K562 (cell line): ENCODE results near the gene CHKB. TPM values are rescaled to one million over a fixed set of nuclear protein-coding genes. Genes with fewer than 3 reads are reported as not detected.

Experiments
- ATAC-seq: fragments of 200-7000 bp; cut with Tn5 transposase; 3 replicates; pipeline ENCODE4 v1.9.1; 2020; ENCODE audit warnings: moderate library complexity
- BruUV-seq: library from RNA; stranded (reverse); fragments of 400-500 nt; replicated peaks from 2 replicates; lab custom pipeline; 2021; lab: Mats Ljungman, UMichigan
- CTCF ChIA-PET: fragments of 300-600 bp; formaldehyde crosslinking; extraction: SDS; loops from one replicate; lab custom pipeline; 2021; ENCODE audit warnings: low intra/inter-chr PET ratio; lab: Yijun Ruan, JAX
- POLR2A ChIA-PET: fragments of 300-600, 350-650 bp; sonication (Branson Sonifier 250); formaldehyde crosslinking; extraction: SDS; loops from one replicate; lab custom pipeline; 2021; ENCODE audit warnings: antibody characterized with exemption, inconsistent platforms; lab: Yijun Ruan, JAX
- DNase-seq, 4 experiments: peaks; one replicate each; pipeline versions ENCODE4 v3.0.0 to v3.0.0-alpha.2; 2011 to 2018; ENCODE audit warnings: low spot score in 3 of 4, mixed read lengths in 3 of 4; ENCODE audit errors: extremely low read depth in 1 of 4
- FAIRE-seq: peaks from 2 replicates; lab custom pipeline; 2011; peaks lifted over from hg19 to GRCh38; lab: Jason Lieb, UNC
- H2AFZ ChIP-seq: 2 replicates; pipeline ENCODE4 v1.6.0; 2011; ENCODE audit warnings: low read depth, low read length, control low read depth, inconsistent platforms
- H3K27ac ChIP-seq: fragments of 200-600 bp; 3 replicates; pipeline ENCODE4 v1.8.0; 2011; ENCODE audit warnings: low read depth, mild to moderate bottlenecking, control low read depth, inconsistent platforms, low read length, moderate library complexity, mixed read lengths; ENCODE audit errors: extremely low read depth
- H3K27me3 ChIP-seq, 2 experiments: fragments of 300-600 bp in 1 of 2; 2 replicates in 1 of 2; 3 replicates in 1 of 2; pipeline versions ENCODE4 v1.6.0 to v1.8.0; 2011; ENCODE audit warnings: inconsistent platforms in 2 of 2, low read length in 2 of 2, mild to moderate bottlenecking in 1 of 2, mixed read lengths in 1 of 2, moderate library complexity in 1 of 2; ENCODE audit not compliant: control insufficient read depth in 2 of 2, insufficient read depth in 2 of 2
- H3K36me3 ChIP-seq: fragments of 300-600 bp; 3 replicates; pipeline ENCODE4 v1.8.0; 2011; ENCODE audit warnings: mild to moderate bottlenecking, low read length, inconsistent platforms; ENCODE audit not compliant: control insufficient read depth, insufficient read depth
- H3K4me1 ChIP-seq, 2 experiments: fragments of 200-600 bp in 1 of 2; replicated peaks in 1 of 2; 2 replicates in 1 of 2; 3 replicates in 1 of 2; pipeline versions ENCODE4 v1.5.1 to v1.8.0; 2011; ENCODE audit warnings: inconsistent platforms in 2 of 2, low read length in 2 of 2, mild to moderate bottlenecking in 1 of 2, mixed read lengths in 1 of 2, moderate library complexity in 1 of 2; ENCODE audit not compliant: control insufficient read depth in 2 of 2, insufficient read depth in 2 of 2
- H3K4me2 ChIP-seq: 2 replicates; pipeline ENCODE4 v1.6.1; 2011; ENCODE audit warnings: low read length, control low read depth, inconsistent platforms, mixed read lengths; ENCODE audit not compliant: insufficient read depth
- H3K4me3 ChIP-seq: fragments of 200-600 bp; sonication (generic), shearing (Covaris generic); 2 replicates; pipeline ENCODE4 v1.5.1; 2016; ENCODE audit warnings: control low read depth, inconsistent platforms
- H3K79me2 ChIP-seq: fragments of 200-600 bp; 3 replicates; pipeline ENCODE4 v1.8.0; 2011; ENCODE audit warnings: low read length, inconsistent platforms; ENCODE audit not compliant: control insufficient read depth, insufficient read depth
- H3K9ac ChIP-seq, 2 experiments: 2 replicates each; pipeline versions ENCODE4 v1.6.0 to v1.6.1; 2011; ENCODE audit warnings: low read depth in 2 of 2, low read length in 2 of 2, control low read depth in 1 of 2, inconsistent platforms in 1 of 2, mild to moderate bottlenecking in 1 of 2, mixed read lengths in 1 of 2; ENCODE audit not compliant: insufficient read depth in 1 of 2
- H3K9me1 ChIP-seq: one replicate; pipeline ENCODE4 v1.6.0; 2011; ENCODE audit warnings: inconsistent platforms, mild to moderate bottlenecking, low read length, moderate library complexity; ENCODE audit not compliant: control insufficient read depth, insufficient read depth
- H3K9me3 ChIP-seq: replicated peaks from 2 replicates; pipeline ENCODE4 v1.5.1; 2011; ENCODE audit warnings: low read depth, low read length, inconsistent platforms; ENCODE audit not compliant: control insufficient read depth, insufficient read depth
- H4K20me1 ChIP-seq: replicated peaks from 2 replicates; pipeline ENCODE4 v1.6.1; 2011; ENCODE audit warnings: low read length, inconsistent platforms, mixed read lengths; ENCODE audit not compliant: control insufficient read depth, insufficient read depth
- CXXC5 ChIP-seq: fragments of 250-450 bp; sonication (Bioruptor Pico); IDR thresholded peaks from 2 replicates; pipeline ENCODE4 v1.8.0; 2022; ENCODE audit warnings: inconsistent platforms, mild to moderate bottlenecking, moderate library complexity
- L3MBTL2 ChIP-seq: fragments of 450-650 bp; IDR thresholded peaks from 2 replicates; pipeline ENCODE4 v1.6.1; 2016; ENCODE audit warnings: mild to moderate bottlenecking, moderate library complexity
- POLR2G ChIP-seq: fragments of 200-400 bp; formaldehyde crosslinking; IDR thresholded peaks from 2 replicates; pipeline ENCODE4 v1.6.1; 2017; ENCODE audit warnings: low read depth, mild to moderate bottlenecking, antibody characterized with exemption, low read length, moderate library complexity
- RBFOX2 ChIP-seq: fragments of 200-400 bp; formaldehyde crosslinking; IDR thresholded peaks from 2 replicates; pipeline ENCODE4 v1.6.1; 2017; ENCODE audit warnings: low read depth, mild to moderate bottlenecking, low read length, moderate library complexity
- TAF1 ChIP-seq: IDR thresholded peaks from 2 replicates; pipeline ENCODE4 v1.6.1; 2011; ENCODE audit warnings: mild to moderate bottlenecking, low read length, moderate library complexity; ENCODE audit not compliant: insufficient read depth, control insufficient read depth, severe bottlenecking; ENCODE audit errors: extremely low read depth
- VEZF1 ChIP-seq: fragments of 200-800 bp; sonication (Bioruptor generic); IDR thresholded peaks from 2 replicates; pipeline ENCODE4 v1.6.1; 2017; ENCODE audit warnings: missing genetic modification characterization, missing compliant biosample characterization
- ZBTB26 ChIP-seq: fragments of 450-650 bp; formaldehyde crosslinking; IDR thresholded peaks from 2 replicates; pipeline ENCODE4 v1.4.0; 2022; ENCODE audit warnings: missing genetic modification characterization
- ZFX ChIP-seq: sonication (generic); formaldehyde crosslinking; IDR thresholded peaks from 2 replicates; pipeline ENCODE4 v1.8.0; 2022; ENCODE audit warnings: mild to moderate bottlenecking, missing genetic modification reagents, moderate library complexity
- WGBS: fragments of 100-300 bp; shearing (Covaris generic); methylation state at CpG from one replicate; pipeline ENCODE4 v1.1.6; 2016; ENCODE audit warnings: low coverage, mixed read lengths; ENCODE audit not compliant: insufficient coverage; ENCODE audit errors: missing lambda C conversion rate; 5-methylcytosine and 5-hydroxymethylcytosine counted together
- in situ Hi-C: fragments of 300-500 bp; cut with MboI; formaldehyde crosslinking; loops from 4 replicates; pipeline ENCODE4 v1.15.0; 2018; ENCODE audit warnings: inconsistent platforms, mixed read lengths
- intact Hi-C: fragments of 100-400 bp; cut with micrococcal nuclease; formaldehyde crosslinking; loops from 2 replicates; pipeline ENCODE4 v1.14.2; 2022
- polyA plus RNA-seq, 8 experiments: library from polyadenylated mRNA; depleted of rRNA in 4 of 8; stranded (reverse) in 5 of 8; unstranded in 3 of 8; fragments of >200 nt; fragmentation: Nextera tagmentation in 2 of 8; fragmentation: Illumina TruSeq in 1 of 8; extraction: Ambion mirVana in 2 of 8; extraction: Trizol in 1 of 8; gene quantifications; 2 replicates each; pipeline versions ENCODE4 v1.2.1 to v1.2.3, GENCODE V29; 2011 to 2014; ENCODE audit warnings: inconsistent platforms in 1 of 8, missing spikeins in 1 of 8
- total RNA-seq, 7 experiments: library from RNA; depleted of rRNA in 6 of 7; stranded (reverse); fragments of >200 nt in 6 of 7; fragmentation: Illumina TruSeq in 2 of 7; extraction: Trizol in 2 of 7; gene quantifications; 2 replicates each; pipeline versions ENCODE4 v1.2.1 to v1.2.3, GENCODE V29; 2011 to 2021; ENCODE audit warnings: low replicate concordance in 1 of 7
- TF ChIP-seq, protein P1 (sequence below), 2 experiments: fragments of 450-650 bp; formaldehyde crosslinking in 1 of 2; IDR thresholded peaks; 2 replicates each; pipeline versions ENCODE4 v1.4.0 to v1.6.1; 2014 to 2020; ENCODE audit warnings: mild to moderate bottlenecking in 2 of 2, borderline replicate concordance in 1 of 2, low read depth in 1 of 2

CHKB gene
- total and polyA plus RNA-seq, 9 of the 15 experiments (the other 6 are each of a cell fraction or from before 2014, with no cell fraction given) = 2.7 to 31.0 (median 11.0) TPM

DNA sequence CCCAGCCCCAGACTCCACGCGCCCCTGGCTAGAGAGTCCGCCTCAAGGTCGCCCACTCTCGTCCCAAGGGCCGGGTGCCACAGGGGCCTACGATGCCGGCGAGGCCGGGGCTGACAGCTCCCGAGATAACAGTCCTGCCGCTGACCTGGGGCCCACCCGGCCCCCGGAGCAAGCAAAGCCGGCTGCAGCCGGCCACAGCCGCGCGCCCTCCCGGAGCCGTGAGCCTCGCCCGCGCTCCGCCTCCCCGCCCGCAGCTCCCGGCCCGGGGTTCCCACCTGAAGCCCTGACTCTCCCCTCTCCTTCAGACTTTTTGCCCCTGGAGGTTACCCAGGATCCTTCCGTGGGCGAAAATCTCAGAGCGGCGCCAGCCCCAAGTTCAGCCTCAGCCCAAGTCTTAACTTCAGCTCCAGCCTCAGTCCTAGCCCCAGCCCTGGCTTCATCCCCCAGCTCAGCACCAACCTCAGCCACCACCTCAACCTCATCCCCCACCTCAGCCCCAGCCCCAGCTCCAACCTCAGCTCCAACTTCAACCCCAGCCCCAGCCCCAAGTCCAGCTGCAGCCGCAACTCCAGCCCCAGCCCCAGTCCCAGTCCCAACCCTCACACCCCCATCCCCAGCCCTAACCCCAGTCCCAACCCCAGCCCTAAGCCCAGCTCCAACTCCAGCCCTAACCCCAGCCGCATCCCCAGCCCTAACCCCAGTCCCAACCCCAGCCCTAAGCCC is 35.2 kb downstream of the CHKB start:
- CTCF ChIA-PET = no interaction called here
- H3K9ac ChIP-seq = no peak overlapping the region
- no peaks in the 10 kb centered on the region for H3K9me1 ChIP-seq
- no peaks in the 10 kb centered on the region for H3K79me2 ChIP-seq
- H3K4me1 ChIP-seq = peaks cover 0 to 38% of the 10 kb centered on the region in 2 experiments; a peak in 3 of 5 replicates
- peaks cover 0 to 11% of the 10 kb centered on the region in 2 experiments; a peak in 1 of 5 replicates for H3K27me3 ChIP-seq
- H3K9me3 ChIP-seq = no peaks in the 10 kb centered on the region
- DNase-seq = peak in 2 of 4 experiments; percentile 43 to 45
- FAIRE-seq = no peak
- no peak overlapping the region for H3K4me3 ChIP-seq
- intact Hi-C loops (no loop called here), in situ Hi-C loops (no loop called here)
- BruUV-seq = no TSS peak
- H3K36me3 ChIP-seq = no peaks in the 10 kb centered on the region
- TF ChIP-seq VEZF1 (CRISPR knock-in tag) (peak; percentile 29), ZBTB26 (CRISPR knock-in tag) (no peak), L3MBTL2 (peak; percentile 33; the same call in 1 of the 2 replicates), ZFX (CRISPR knock-in tag) (peak; percentile 29; the same call in 1 of the 2 replicates), CXXC5 (CRISPR knock-in tag) (peak; percentile 47; the same call in 1 of the 2 replicates), RBFOX2 (peak; percentile 34; the same call in 1 of the 2 replicates), TAF1 (no peak), POLR2G (peak; percentile 22; the same call in 1 of the 2 replicates)
- TF ChIP-seq, protein P1, sequence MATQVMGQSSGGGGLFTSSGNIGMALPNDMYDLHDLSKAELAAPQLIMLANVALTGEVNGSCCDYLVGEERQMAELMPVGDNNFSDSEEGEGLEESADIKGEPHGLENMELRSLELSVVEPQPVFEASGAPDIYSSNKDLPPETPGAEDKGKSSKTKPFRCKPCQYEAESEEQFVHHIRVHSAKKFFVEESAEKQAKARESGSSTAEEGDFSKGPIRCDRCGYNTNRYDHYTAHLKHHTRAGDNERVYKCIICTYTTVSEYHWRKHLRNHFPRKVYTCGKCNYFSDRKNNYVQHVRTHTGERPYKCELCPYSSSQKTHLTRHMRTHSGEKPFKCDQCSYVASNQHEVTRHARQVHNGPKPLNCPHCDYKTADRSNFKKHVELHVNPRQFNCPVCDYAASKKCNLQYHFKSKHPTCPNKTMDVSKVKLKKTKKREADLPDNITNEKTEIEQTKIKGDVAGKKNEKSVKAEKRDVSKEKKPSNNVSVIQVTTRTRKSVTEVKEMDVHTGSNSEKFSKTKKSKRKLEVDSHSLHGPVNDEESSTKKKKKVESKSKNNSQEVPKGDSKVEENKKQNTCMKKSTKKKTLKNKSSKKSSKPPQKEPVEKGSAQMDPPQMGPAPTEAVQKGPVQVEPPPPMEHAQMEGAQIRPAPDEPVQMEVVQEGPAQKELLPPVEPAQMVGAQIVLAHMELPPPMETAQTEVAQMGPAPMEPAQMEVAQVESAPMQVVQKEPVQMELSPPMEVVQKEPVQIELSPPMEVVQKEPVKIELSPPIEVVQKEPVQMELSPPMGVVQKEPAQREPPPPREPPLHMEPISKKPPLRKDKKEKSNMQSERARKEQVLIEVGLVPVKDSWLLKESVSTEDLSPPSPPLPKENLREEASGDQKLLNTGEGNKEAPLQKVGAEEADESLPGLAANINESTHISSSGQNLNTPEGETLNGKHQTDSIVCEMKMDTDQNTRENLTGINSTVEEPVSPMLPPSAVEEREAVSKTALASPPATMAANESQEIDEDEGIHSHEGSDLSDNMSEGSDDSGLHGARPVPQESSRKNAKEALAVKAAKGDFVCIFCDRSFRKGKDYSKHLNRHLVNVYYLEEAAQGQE (IDR thresholded peaks at IDR 0.05; ENCODE audit: borderline replicate concordance) = peak; percentile 91
- TF ChIP-seq, protein P1 (CRISPR knock-in tag; IDR thresholded peaks at IDR 0.05; ENCODE audit: low read depth) = no peak
- H2AFZ ChIP-seq = no peak overlapping the region
- POLR2A ChIA-PET = interaction anchor here (0.6 kb wide), 1 partner anchor 308 kb away, joined by 4 read pairs; no protein-coding TSS in a partner anchor
- 22% methylated on average over 9 of the region's 35 CpGs for WGBS
- H4K20me1 ChIP-seq = no peaks in the 10 kb centered on the region
- peak; percentile 55 for ATAC-seq
- no peak overlapping the region for H3K4me2 ChIP-seq
- H3K27ac ChIP-seq = no peak overlapping the region
